Vagina (tissue), 2 donors: ENCODE results near the gene CXCR2.

Source experiments
- POLR2A ChIP-seq, 2 donors: fragments of 450-650 bp; IDR thresholded peaks; one replicate each; pipeline ENCODE4 v1.6.1; 2017; ENCODE audit warnings: antibody characterized with exemption in 2 of 2, mild to moderate bottlenecking in 2 of 2, moderate library complexity in 2 of 2
- POLR2AphosphoS5 ChIP-seq, 2 donors: sonication (generic); formaldehyde crosslinking; IDR thresholded peaks; one replicate each; pipeline ENCODE4 v1.9.0; 2017; ENCODE audit warnings: antibody characterized with exemption in 2 of 2, mild to moderate bottlenecking in 2 of 2, low read depth in 1 of 2; ENCODE audit not compliant: insufficient read depth in 1 of 2
- TF ChIP-seq, protein P1 (sequence below), 3 experiments: fragments of 450-650 bp in 2 of 3; fragments of 200-600 bp in 1 of 3; sonication (generic) in 1 of 3; IDR thresholded peaks; one replicate each; pipeline ENCODE4 v1.5.1; 2017 to 2019; ENCODE audit warnings: antibody characterized with exemption in 3 of 3, mild to moderate bottlenecking in 2 of 3, moderate library complexity in 2 of 3

DNA sequence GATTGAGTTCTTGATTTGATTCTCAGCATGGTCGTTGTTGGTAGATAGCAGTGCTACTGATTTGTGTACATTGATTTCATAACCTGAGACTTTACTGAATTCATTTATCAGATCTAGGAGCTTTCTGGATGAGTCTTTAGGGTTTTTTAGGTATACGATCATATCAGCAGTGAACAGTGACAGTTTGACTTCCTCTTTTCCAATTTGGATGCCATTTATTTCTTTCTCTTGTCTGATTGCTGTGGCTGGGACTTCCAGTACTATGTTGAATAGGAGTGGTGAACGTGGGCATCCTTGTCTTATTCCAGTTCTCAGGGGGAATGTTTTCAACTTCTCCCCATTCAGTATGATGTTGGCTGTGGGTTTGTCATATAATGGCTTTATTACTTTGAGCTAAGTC is 27.9 kb upstream of the CXCR2 start:
- TF ChIP-seq POLR2AphosphoS5 (IDR thresholded peaks at IDR 0.05; ENCODE audit: insufficient read depth in 1 of 2, low read depth in 1 of 2) (no peak), POLR2A (IDR thresholded peaks at IDR 0.05) (no peak)
- TF ChIP-seq, protein P1, sequence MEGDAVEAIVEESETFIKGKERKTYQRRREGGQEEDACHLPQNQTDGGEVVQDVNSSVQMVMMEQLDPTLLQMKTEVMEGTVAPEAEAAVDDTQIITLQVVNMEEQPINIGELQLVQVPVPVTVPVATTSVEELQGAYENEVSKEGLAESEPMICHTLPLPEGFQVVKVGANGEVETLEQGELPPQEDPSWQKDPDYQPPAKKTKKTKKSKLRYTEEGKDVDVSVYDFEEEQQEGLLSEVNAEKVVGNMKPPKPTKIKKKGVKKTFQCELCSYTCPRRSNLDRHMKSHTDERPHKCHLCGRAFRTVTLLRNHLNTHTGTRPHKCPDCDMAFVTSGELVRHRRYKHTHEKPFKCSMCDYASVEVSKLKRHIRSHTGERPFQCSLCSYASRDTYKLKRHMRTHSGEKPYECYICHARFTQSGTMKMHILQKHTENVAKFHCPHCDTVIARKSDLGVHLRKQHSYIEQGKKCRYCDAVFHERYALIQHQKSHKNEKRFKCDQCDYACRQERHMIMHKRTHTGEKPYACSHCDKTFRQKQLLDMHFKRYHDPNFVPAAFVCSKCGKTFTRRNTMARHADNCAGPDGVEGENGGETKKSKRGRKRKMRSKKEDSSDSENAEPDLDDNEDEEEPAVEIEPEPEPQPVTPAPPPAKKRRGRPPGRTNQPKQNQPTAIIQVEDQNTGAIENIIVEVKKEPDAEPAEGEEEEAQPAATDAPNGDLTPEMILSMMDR (IDR thresholded peaks at IDR 0.05) = no peak
